SHP77 treated with DMSO at 0.1 percent for 48 hours (cell line): ENCODE measurements around the gene KRTAP4-4.
"Not testable (repeated sequence)": the region's sequence is repeated elsewhere in the genome, so short reads cannot be mapped to it uniquely, and the experiment has no call there.

Source experiments
- DNase-seq: peaks from one replicate; lab custom pipeline; 2025; lab: John Stamatoyannopoulos, UW

Gene KRTAP4-4

GRCh38 chr17:41160648-41161047 lies at the start of gene KRTAP4-4:
TSS of gene KRTAP4-4 (minus strand) at chr17:41160748. CDS start at chr17:41160691, 57 bp downstream.
- DNase-seq = no peak

- no peak for DNase-seq
Observed at GRCh38 chr17:41199421-41200078, 39.0 kb upstream of the KRTAP4-4 start.

- DNase-seq = no peak
Observed at GRCh38 chr17:41196068-41196467, 35.5 kb upstream of the KRTAP4-4 start.

- no peak for DNase-seq
Observed at GRCh38 chr17:41190328-41190727, 29.8 kb upstream of the KRTAP4-4 start.

- not testable (repeated sequence) for DNase-seq
Observed at GRCh38 chr17:41189837-41190318, 29.3 kb upstream of the KRTAP4-4 start, which contains the start of gene KRTAP9-1. TSS of gene KRTAP9-1 (plus strand) at chr17:41189887. CDS start at chr17:41189887, 0 bp downstream.

GRCh38 chr17:41186872-41187271 lies 26.3 kb upstream of the KRTAP4-4 start:
- no peak for DNase-seq

- DNase-seq = no peak
Observed at GRCh38 chr17:41185001-41185400, 24.5 kb upstream of the KRTAP4-4 start.

GRCh38 chr17:41184480-41184961 lies 24.0 kb upstream of the KRTAP4-4 start, which contains the start of gene KRTAP4-1:
TSS of gene KRTAP4-1 (minus strand) at chr17:41184911. CDS start at chr17:41184854, 57 bp downstream.
- DNase-seq = no peak

GRCh38 chr17:41178843-41179616 lies 18.5 kb upstream of the KRTAP4-4 start:
- no peak for DNase-seq

- DNase-seq = no peak
Observed at GRCh38 chr17:41178341-41178740, 17.8 kb upstream of the KRTAP4-4 start.

- DNase-seq = no peak
Observed at GRCh38 chr17:41177727-41178271, 17.3 kb upstream of the KRTAP4-4 start, which contains the start of gene KRTAP4-2. TSS of gene KRTAP4-2 (minus strand) at chr17:41178221. CDS start at chr17:41178164, 57 bp downstream.

GRCh38 chr17:41176744-41177387 lies 16.3 kb upstream of the KRTAP4-4 start:
- DNase-seq = no peak

- no peak for DNase-seq
Observed at GRCh38 chr17:41171886-41172285, 11.3 kb upstream of the KRTAP4-4 start.

- no peak for DNase-seq
Observed at GRCh38 chr17:41168121-41168520, 7.6 kb upstream of the KRTAP4-4 start, which contains the start of gene KRTAP4-3. TSS of gene KRTAP4-3 (minus strand) at chr17:41168221. CDS start at chr17:41168172, 49 bp downstream.

GRCh38 chr17:41167561-41167960 lies 7.0 kb upstream of the KRTAP4-4 start:
- no peak for DNase-seq

- DNase-seq = no peak
Observed at GRCh38 chr17:41163828-41164227, 3.3 kb upstream of the KRTAP4-4 start.

GRCh38 chr17:41160190-41160589 lies 358 bp downstream of the KRTAP4-4 start:
- DNase-seq = not testable (repeated sequence)

- DNase-seq = no peak
Observed at GRCh38 chr17:41153856-41154255, 6.7 kb downstream of the KRTAP4-4 start.

- DNase-seq = no peak
Observed at GRCh38 chr17:41151525-41151924, 9.0 kb downstream of the KRTAP4-4 start.

- no peak for DNase-seq
Observed at GRCh38 chr17:41150026-41150425, 10.5 kb downstream of the KRTAP4-4 start.

- DNase-seq = no peak
Observed at GRCh38 chr17:41149652-41149985, 10.9 kb downstream of the KRTAP4-4 start, which contains the start of gene KRTAP4-5. TSS of gene KRTAP4-5 (minus strand) at chr17:41149825. CDS start at chr17:41149767, 58 bp downstream.
